ENCODE results near the gene CARNS1.
A peak's percentile ranks its signal among the peaks of the same experiment; 100 is the strongest.

GRCh38 chr11:67371189-67371910 is 44.1 kb upstream of the CARNS1 start:
- TF ChIP-seq CTCF (IDR thresholded peaks at IDR 0.05; ENCODE audit: poor library complexity, severe bottlenecking) = peak; percentile 34
- no peak for TF ChIP-seq REST (IDR thresholded peaks at IDR 0.05; ENCODE audit: borderline replicate concordance)
- no peak for TF ChIP-seq EP300 (conservative IDR thresholded peaks at IDR 0.05; ENCODE audit: poor library complexity, severe bottlenecking)
- TF ChIP-seq POLR2AphosphoS5 (IDR thresholded peaks at IDR 0.05) = no peak
- no peak for TF ChIP-seq RAD21 (conservative IDR thresholded peaks at IDR 0.05)
- no peak for TF ChIP-seq EZH2 (IDR thresholded peaks at IDR 0.05; ENCODE audit: borderline replicate concordance, insufficient read depth, low read length, poor library complexity, severe bottlenecking)
- TF ChIP-seq MXI1 (conservative IDR thresholded peaks at IDR 0.05; ENCODE audit: poor library complexity, severe bottlenecking) = no peak
- TF ChIP-seq TAF1 (IDR thresholded peaks at IDR 0.05; ENCODE audit: low read depth) = no peak

Measured in neural cell (in vitro differentiated cells).